ENCODE measurements around the gene OR5AC2. TPM values are rescaled to one million over a fixed set of nuclear protein-coding genes. Genes with fewer than 3 reads are reported as not detected.

Gene OR5AC2
- total and polyA plus RNA-seq, 12 donors = not detected

DNA sequence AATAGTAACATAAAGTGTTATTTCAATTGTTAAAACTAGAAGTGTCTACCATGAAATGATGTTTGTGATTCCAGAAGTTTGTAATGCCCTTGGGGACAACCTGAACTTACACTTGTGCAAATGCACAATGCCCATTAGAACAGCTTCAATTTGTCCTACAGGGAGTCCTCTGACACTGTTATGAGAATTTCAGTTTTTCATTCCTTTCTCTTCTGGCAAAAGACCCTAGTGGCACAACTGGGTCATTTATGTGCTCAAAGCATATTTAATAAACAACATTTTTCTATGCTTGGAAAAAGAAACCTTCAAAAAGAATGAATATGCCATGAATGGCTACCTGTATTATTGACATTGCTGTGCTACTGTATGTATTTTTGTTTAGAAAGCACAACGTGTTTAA, 43.4 kb downstream of the OR5AC2 start, which contains the start of gene OR5H1:
Gene OR5H1, plus strand, starts transcription at position 301 of the 400 bp plus-strand sequence. CDS start 1,977 bp downstream, outside the sequence.
- WGBS, 4 donors = 45 to 66% (median 62%) methylated on average over 1 of the region's 1 CpG
- intact Hi-C loops (cut with DNase I) = no loop called here
- H3K36me3 ChIP-seq (replicated peaks in 1 of 2) = no peaks in the 10 kb centered on the region
- H3K4me1 ChIP-seq (replicated peaks in 1 of 2) = no peaks in the 10 kb centered on the region
- TF ChIP-seq, protein P1, sequence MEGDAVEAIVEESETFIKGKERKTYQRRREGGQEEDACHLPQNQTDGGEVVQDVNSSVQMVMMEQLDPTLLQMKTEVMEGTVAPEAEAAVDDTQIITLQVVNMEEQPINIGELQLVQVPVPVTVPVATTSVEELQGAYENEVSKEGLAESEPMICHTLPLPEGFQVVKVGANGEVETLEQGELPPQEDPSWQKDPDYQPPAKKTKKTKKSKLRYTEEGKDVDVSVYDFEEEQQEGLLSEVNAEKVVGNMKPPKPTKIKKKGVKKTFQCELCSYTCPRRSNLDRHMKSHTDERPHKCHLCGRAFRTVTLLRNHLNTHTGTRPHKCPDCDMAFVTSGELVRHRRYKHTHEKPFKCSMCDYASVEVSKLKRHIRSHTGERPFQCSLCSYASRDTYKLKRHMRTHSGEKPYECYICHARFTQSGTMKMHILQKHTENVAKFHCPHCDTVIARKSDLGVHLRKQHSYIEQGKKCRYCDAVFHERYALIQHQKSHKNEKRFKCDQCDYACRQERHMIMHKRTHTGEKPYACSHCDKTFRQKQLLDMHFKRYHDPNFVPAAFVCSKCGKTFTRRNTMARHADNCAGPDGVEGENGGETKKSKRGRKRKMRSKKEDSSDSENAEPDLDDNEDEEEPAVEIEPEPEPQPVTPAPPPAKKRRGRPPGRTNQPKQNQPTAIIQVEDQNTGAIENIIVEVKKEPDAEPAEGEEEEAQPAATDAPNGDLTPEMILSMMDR (IDR thresholded peaks at IDR 0.05) = no peak
- no peak for TF ChIP-seq POLR2A (IDR thresholded peaks at IDR 0.05)
- H3K4me3 ChIP-seq = no peak within 1 kb of the TSS
- H3K9me3 ChIP-seq (replicated peaks in 1 of 3) = no peaks in the 10 kb centered on the region
- no peaks in the 10 kb centered on the region for H3K27me3 ChIP-seq
- no peak within 1 kb of the TSS for H3K27ac ChIP-seq
- no peak for DNase-seq

DNA sequence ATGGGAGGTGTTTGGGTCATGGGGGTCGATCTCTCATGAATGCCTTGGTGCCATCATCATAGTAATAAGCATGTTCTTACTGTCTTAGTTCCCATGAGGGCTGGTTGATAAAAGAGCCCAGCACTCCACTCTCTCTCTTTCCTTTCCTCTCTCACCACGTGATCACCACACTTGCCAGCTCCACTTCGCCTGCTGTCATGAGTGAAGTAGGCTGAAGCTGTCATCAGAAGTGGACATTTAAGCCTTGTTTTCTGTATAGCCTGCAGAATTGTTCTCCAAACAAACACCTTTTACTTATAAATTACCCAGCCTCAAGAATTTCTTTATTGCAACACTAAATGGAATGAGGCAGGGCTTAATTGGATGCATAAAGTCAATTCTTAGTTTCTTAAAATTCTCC, 49.7 kb downstream of the OR5AC2 start:
- intact Hi-C loops (cut with DNase I) = no loop called here
- no peak for TF ChIP-seq POLR2A (IDR thresholded peaks at IDR 0.05)
- TF ChIP-seq, protein P1 (IDR thresholded peaks at IDR 0.05) = no peak
- H3K4me3 ChIP-seq = no peak overlapping the region
- H3K27me3 ChIP-seq = no peaks in the 10 kb centered on the region
- no peaks in the 10 kb centered on the region for H3K4me1 ChIP-seq (replicated peaks in 1 of 2)
- H3K9me3 ChIP-seq (replicated peaks in 1 of 3) = no peaks in the 10 kb centered on the region
- H3K27ac ChIP-seq = no peak overlapping the region
- no peaks in the 10 kb centered on the region for H3K36me3 ChIP-seq (replicated peaks in 1 of 2)
- WGBS, 4 donors = 45 to 68% (median 54%) methylated on average over 3 of the region's 3 CpGs
- no peak for DNase-seq

Other genes starting within 250 kb of the OR5AC2 start
- 10 to 100 TPM in 8 of 9 donors, 1 to 10 TPM in 1; 8.4 to 31.2 (median 19.7) TPM for gene RIOX2, start 114.7 kb upstream of the OR5AC2 start, total RNA-seq
- 10 to 100 TPM in 2 of 3 donors, 1 to 10 TPM in 1; 10.0 to 48.0 (median 12.8) TPM for gene RIOX2, start 114.7 kb upstream of the OR5AC2 start, polyA plus RNA-seq
- under 1 TPM in 1 of 9 donors, not detected in 8; under 0.01 TPM for gene GABRR3, start 51.9 kb upstream of the OR5AC2 start, total RNA-seq
- gene GABRR3, start 51.9 kb upstream of the OR5AC2 start, polyA plus RNA-seq = not detected
- not detected for gene OR5H1, start 43.5 kb downstream of the OR5AC2 start, total RNA-seq
- not detected for gene OR5H1, start 43.5 kb downstream of the OR5AC2 start, polyA plus RNA-seq
- gene OR5H14, start 60.3 kb downstream of the OR5AC2 start, total RNA-seq = under 1 TPM in 2 of 9 donors, not detected in 7; under 0.01 to 0.04 TPM
- gene OR5H14, start 60.3 kb downstream of the OR5AC2 start, polyA plus RNA-seq = not detected
- gene OR5H15, start 79.5 kb downstream of the OR5AC2 start, total RNA-seq = not detected
- gene OR5H15, start 79.5 kb downstream of the OR5AC2 start, polyA plus RNA-seq = not detected
- not detected for gene OR5H6, start 177.1 kb downstream of the OR5AC2 start, total RNA-seq
- gene OR5H6, start 177.1 kb downstream of the OR5AC2 start, polyA plus RNA-seq = not detected
- not detected for gene OR5H2, start 195.3 kb downstream of the OR5AC2 start, total RNA-seq
- not detected for gene OR5H2, start 195.3 kb downstream of the OR5AC2 start, polyA plus RNA-seq

All from adrenal gland (tissue), 12 donors.